Mammary epithelial cell (primary cell): ENCODE measurements around the gene USP17L5.

Experiments used
- EZH2 ChIP-seq: IDR thresholded peaks from 2 replicates; pipeline ENCODE4 v1.6.1; 2012; ENCODE audit warnings: low read length, inconsistent platforms, borderline replicate concordance
- TF ChIP-seq, protein P1 (sequence below), 2 donors: IDR thresholded peaks in 1 of 2; conservative IDR thresholded peaks in 1 of 2; 2 replicates each; pipeline ENCODE4 v1.5.1; 2011 to 2012; ENCODE audit warnings: inconsistent platforms in 2 of 2, low read length in 2 of 2, mild to moderate bottlenecking in 2 of 2, control low read depth in 1 of 2, low read depth in 1 of 2; ENCODE audit not compliant: insufficient read depth in 1 of 2; ENCODE audit errors: extremely low read depth in 1 of 2

DNA sequence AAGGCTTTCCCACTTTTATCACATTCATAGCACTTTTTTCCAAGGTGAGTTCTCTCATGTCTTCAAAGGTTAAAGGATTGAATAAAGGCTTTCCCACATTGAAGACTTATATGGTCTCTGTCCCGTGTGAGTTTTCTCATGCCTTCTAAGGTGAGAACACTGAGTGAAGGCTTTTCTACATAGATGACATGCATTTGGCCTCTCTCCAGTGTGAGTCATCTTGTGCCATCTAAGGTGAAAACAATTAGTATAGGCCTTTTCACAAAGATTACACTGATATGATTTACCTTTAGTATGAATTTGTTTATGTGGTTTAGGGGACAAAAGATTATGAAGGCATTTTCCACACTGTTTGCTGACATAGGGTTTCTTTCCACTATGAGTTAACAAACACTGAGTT, 44.9 kb downstream of the USP17L5 start:
- TF ChIP-seq, protein P1, sequence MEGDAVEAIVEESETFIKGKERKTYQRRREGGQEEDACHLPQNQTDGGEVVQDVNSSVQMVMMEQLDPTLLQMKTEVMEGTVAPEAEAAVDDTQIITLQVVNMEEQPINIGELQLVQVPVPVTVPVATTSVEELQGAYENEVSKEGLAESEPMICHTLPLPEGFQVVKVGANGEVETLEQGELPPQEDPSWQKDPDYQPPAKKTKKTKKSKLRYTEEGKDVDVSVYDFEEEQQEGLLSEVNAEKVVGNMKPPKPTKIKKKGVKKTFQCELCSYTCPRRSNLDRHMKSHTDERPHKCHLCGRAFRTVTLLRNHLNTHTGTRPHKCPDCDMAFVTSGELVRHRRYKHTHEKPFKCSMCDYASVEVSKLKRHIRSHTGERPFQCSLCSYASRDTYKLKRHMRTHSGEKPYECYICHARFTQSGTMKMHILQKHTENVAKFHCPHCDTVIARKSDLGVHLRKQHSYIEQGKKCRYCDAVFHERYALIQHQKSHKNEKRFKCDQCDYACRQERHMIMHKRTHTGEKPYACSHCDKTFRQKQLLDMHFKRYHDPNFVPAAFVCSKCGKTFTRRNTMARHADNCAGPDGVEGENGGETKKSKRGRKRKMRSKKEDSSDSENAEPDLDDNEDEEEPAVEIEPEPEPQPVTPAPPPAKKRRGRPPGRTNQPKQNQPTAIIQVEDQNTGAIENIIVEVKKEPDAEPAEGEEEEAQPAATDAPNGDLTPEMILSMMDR (conservative IDR thresholded peaks at IDR 0.05 in 1 of 2, IDR thresholded peaks at IDR 0.05 in 1 of 2; ENCODE audit: extremely low read depth in 1 of 2, insufficient read depth in 1 of 2, low read depth in 1 of 2, low read length in 2 of 2) = no peak
- TF ChIP-seq EZH2 = no peak
